SK-N-SH (cell line): ENCODE data around the gene SCTR.

Experiments used
- MXI1 ChIP-seq: IDR thresholded peaks from 2 replicates; pipeline ENCODE4 v1.6.1; 2012; ENCODE audit warnings: mild to moderate bottlenecking, low read depth, low read length, improper control_type of control experiment
- RAD21 ChIP-seq: IDR thresholded peaks from 2 replicates; pipeline ENCODE4 v1.6.1; 2012; ENCODE audit warnings: mild to moderate bottlenecking, low read length
- TEAD4 ChIP-seq: IDR thresholded peaks from 2 replicates; pipeline ENCODE4 v1.4.0; 2012; ENCODE audit warnings: mild to moderate bottlenecking, borderline replicate concordance; ENCODE audit not compliant: insufficient read depth
- USF1 ChIP-seq: IDR thresholded peaks from 2 replicates; pipeline ENCODE4 v1.4.0; 2012; ENCODE audit warnings: low read depth, borderline replicate concordance

GRCh38 chr2:119408221-119408619 is 116.1 kb downstream of the SCTR start:
- TF ChIP-seq TEAD4: no peak
- no peak for TF ChIP-seq RAD21
- TF ChIP-seq USF1: no peak
- no peak for TF ChIP-seq MXI1
